Stimulated activated CD4-positive, alpha-beta T cell treated with anti-CD3 and anti-CD28 coated beads, Interleukin-4, amount 100 ng/mL, for 4 hours (primary cell): ENCODE data around the gene CCDC82.
"Not testable (repeated sequence)": the region's sequence is repeated elsewhere in the genome, so short reads cannot be mapped to it uniquely, and the experiment has no call there.

Experiments used
- DNase-seq, 2 experiments: peaks; one replicate each; pipeline ENCODE4 v3.0.0-alpha.2; 2020

CCDC82 gene

GRCh38 chr11:96389720-96390487 lies at the start of gene CCDC82, which contains the start of gene JRKL:
TSS of gene CCDC82 (minus strand) at chr11:96389912. CDS start at chr11:96384747, 5,165 bp downstream.
TSS of gene JRKL (plus strand) at chr11:96390013. CDS start at chr11:96390650, 637 bp downstream.
- peak; percentile 98 to 99 for DNase-seq

GRCh38 chr11:96432654-96433053 lies 42.9 kb upstream of the CCDC82 start:
- not testable (repeated sequence) for DNase-seq

- DNase-seq = no peak
Observed at GRCh38 chr11:96430668-96431067, 41.0 kb upstream of the CCDC82 start.

GRCh38 chr11:96424693-96425092 lies 35.0 kb upstream of the CCDC82 start:
- DNase-seq = no peak

- DNase-seq = no peak
Observed at GRCh38 chr11:96413408-96413807, 23.7 kb upstream of the CCDC82 start.

GRCh38 chr11:96412761-96413381 lies 23.2 kb upstream of the CCDC82 start:
- DNase-seq = no peak

- not testable (repeated sequence) for DNase-seq
Observed at GRCh38 chr11:96411412-96411811, 21.7 kb upstream of the CCDC82 start.

GRCh38 chr11:96400697-96401096 lies 11.0 kb upstream of the CCDC82 start:
- DNase-seq = no peak

GRCh38 chr11:96397863-96398262 lies 8.2 kb upstream of the CCDC82 start:
- DNase-seq = no peak

GRCh38 chr11:96396637-96397036 lies 6.9 kb upstream of the CCDC82 start:
- DNase-seq = no peak

GRCh38 chr11:96394773-96395172 lies 5.1 kb upstream of the CCDC82 start:
- DNase-seq = no peak

GRCh38 chr11:96393753-96394348 lies 4.1 kb upstream of the CCDC82 start:
- no peak for DNase-seq

- DNase-seq = no peak
Observed at GRCh38 chr11:96391698-96392307, 2.1 kb upstream of the CCDC82 start.

- no peak for DNase-seq
Observed at GRCh38 chr11:96390488-96390792, 728 bp upstream of the CCDC82 start.

- no peak for DNase-seq
Observed at GRCh38 chr11:96388891-96389719, 607 bp downstream of the CCDC82 start.

GRCh38 chr11:96385187-96385586 lies 4.5 kb downstream of the CCDC82 start:
- DNase-seq = no peak

- DNase-seq = no peak
Observed at GRCh38 chr11:96384156-96384555, 5.6 kb downstream of the CCDC82 start.

- no peak for DNase-seq
Observed at GRCh38 chr11:96376796-96377195, 12.9 kb downstream of the CCDC82 start.

GRCh38 chr11:96373826-96374225 lies 15.9 kb downstream of the CCDC82 start:
- DNase-seq = no peak

GRCh38 chr11:96367342-96367741 lies 22.4 kb downstream of the CCDC82 start:
- DNase-seq = no peak

- no peak for DNase-seq
Observed at GRCh38 chr11:96366024-96366423, 23.7 kb downstream of the CCDC82 start.

GRCh38 chr11:96365493-96365892 lies 24.2 kb downstream of the CCDC82 start:
- no peak for DNase-seq

GRCh38 chr11:96361778-96362177 lies 27.9 kb downstream of the CCDC82 start:
- DNase-seq = no peak
